ENCODE results near the gene SLC31A1. TPM values are rescaled to one million over a fixed set of nuclear protein-coding genes. Genes with fewer than 3 reads are reported as not detected.

SLC31A1 gene
- total RNA-seq, 1 experiment from 2014 or later: 34.4 TPM

- peak within 1 kb of the TSS; percentile 14 for H2BK5ac ChIP-seq (ENCODE audit: insufficient read length, low read length)
- Mint-ChIP-seq H3K9me3 (no peaks in the 10 kb centered on the region), H3K27ac (no peak within 1 kb of the TSS), H3K4me1 (peaks cover 7 to 9% of the 10 kb centered on the region in 2 experiments), H3K4me3 (no peak within 1 kb of the TSS), H3K27me3 (ENCODE audit: low read depth) (no peaks in the 10 kb centered on the region), H3K36me3 (ENCODE audit: insufficient read depth in 1 of 3, low read depth in 3 of 3) (peaks cover 26 to 57% (median 55%) of the 10 kb centered on the region in 3 experiments; a peak in 6 of 7 replicates)
- no peaks in the 10 kb centered on the region for H3K27me3 ChIP-seq (ENCODE audit: insufficient read depth, low read length)
- peak; percentile 99 for DNase-seq
- no peak within 1 kb of the TSS for H4K5ac ChIP-seq (ENCODE audit: insufficient read length, low read depth, low read length)
- no peaks in the 10 kb centered on the region; the same call in 1 of the 2 replicates for H3K4me1 ChIP-seq (ENCODE audit: insufficient read depth, low read length)
- peak within 1 kb of the TSS; percentile 92 for H3K14ac ChIP-seq (ENCODE audit: insufficient read depth, low read length)
- no peaks in the 10 kb centered on the region for H3K79me1 ChIP-seq (ENCODE audit: insufficient read depth, low read depth, low read length, poor library complexity, severe bottlenecking)
- peaks cover 8% of the 10 kb centered on the region for H3K23me2 ChIP-seq (ENCODE audit: insufficient read length, low read depth, low read length, poor library complexity, severe bottlenecking)
- H2AFZ ChIP-seq (ENCODE audit: low read length): no peak within 1 kb of the TSS
- H3K4me2 ChIP-seq (ENCODE audit: insufficient read depth, insufficient read length, low read length): peak within 1 kb of the TSS; percentile 88
- no peak within 1 kb of the TSS for H2BK120ac ChIP-seq (ENCODE audit: low read depth, low read length, poor library complexity, severe bottlenecking)
- H3T11ph ChIP-seq (ENCODE audit: low read length): no peak within 1 kb of the TSS
- no peak within 1 kb of the TSS for H4K91ac ChIP-seq (ENCODE audit: insufficient read length, low read depth, low read length)
- WGBS (ENCODE audit: extremely low coverage, insufficient read length, low lambda C conversion rate): no CpG with 5 or more reads among the region's 63 CpGs
- H3K23ac ChIP-seq (ENCODE audit: insufficient read length, low read depth, low read length): no peak within 1 kb of the TSS
- no peak within 1 kb of the TSS for H3K4ac ChIP-seq (ENCODE audit: low read depth, low read length)
- no peaks in the 10 kb centered on the region for H3K9me3 ChIP-seq (ENCODE audit: control insufficient read depth, low read depth, low read length)
- peaks cover 1% of the 10 kb centered on the region; the same call in 1 of the 2 replicates for H3K79me2 ChIP-seq (ENCODE audit: insufficient read depth, low read length)
- no peak for TF ChIP-seq CTCF (conservative IDR thresholded peaks at IDR 0.05)
- no peak within 1 kb of the TSS for H2BK15ac ChIP-seq (ENCODE audit: low read depth, low read length)
- peak within 1 kb of the TSS; percentile 94 for H3K9ac ChIP-seq (ENCODE audit: extremely low read depth, insufficient read length, low read length)
- no peak within 1 kb of the TSS for H3K27ac ChIP-seq (ENCODE audit: insufficient read length, low read depth, low read length)
- no peak within 1 kb of the TSS for H2BK12ac ChIP-seq (ENCODE audit: insufficient read length, low read depth, low read length)
- no peak within 1 kb of the TSS for H3K56ac ChIP-seq (ENCODE audit: insufficient read length, low read depth, low read length)
- H2BK20ac ChIP-seq (ENCODE audit: low read depth, low read length, poor library complexity, severe bottlenecking): no peak within 1 kb of the TSS
- H3K18ac ChIP-seq (ENCODE audit: insufficient read length, low read depth, low read length): peak within 1 kb of the TSS; percentile 78
- H4K8ac ChIP-seq (replicated peaks; ENCODE audit: insufficient read length, low read depth, low read length): no peak within 1 kb of the TSS
- H2AK5ac ChIP-seq (ENCODE audit: insufficient read length, low read length): no peak within 1 kb of the TSS
- no peaks in the 10 kb centered on the region for H4K20me1 ChIP-seq (ENCODE audit: control insufficient read depth, insufficient read depth, insufficient read length)
Observed at GRCh38 chr9:113275157-113276131, 54.1 kb downstream of the SLC31A1 start, which contains the start of the genes CDC26 and PRPF4. CDC26 (minus strand) TSS chr9:113275572; CDS start chr9:113272507, 3,065 bp downstream. PRPF4 (plus strand) TSS chr9:113275658; CDS start chr9:113275744, 86 bp downstream.

Data from H9 (cell line).